HepG2 (cell line): Measurements from ENCODE around the gene HSP90AB1. TPM values are rescaled to one million over a fixed set of nuclear protein-coding genes. Genes with fewer than 3 reads are reported as not detected.
A peak's percentile ranks its signal among the peaks of the same experiment; 100 is the strongest.

Source experiments
- AHDC1 ChIP-seq: sonication (generic); formaldehyde crosslinking; IDR thresholded peaks from 2 replicates; pipeline ENCODE4 v1.5.1; 2020; ENCODE audit warnings: mild to moderate bottlenecking, missing genetic modification reagents, borderline replicate concordance
- ATF3 ChIP-seq: sonication (generic); formaldehyde crosslinking; IDR thresholded peaks from 2 replicates; pipeline ENCODE4 v1.4.0; 2020; ENCODE audit warnings: missing genetic modification reagents
- ATF7 ChIP-seq, 2 experiments: fragments of 450-650 bp in 1 of 2; sonication (generic) in 1 of 2; formaldehyde crosslinking in 1 of 2; IDR thresholded peaks; 2 replicates each; pipeline versions ENCODE4 v1.4.0 to v1.6.1; 2016 to 2020; ENCODE audit warnings: antibody characterized with exemption in 1 of 2, mild to moderate bottlenecking in 1 of 2, missing genetic modification reagents in 1 of 2
- CENPBD1 ChIP-seq: sonication (generic); formaldehyde crosslinking; IDR thresholded peaks from 2 replicates; pipeline ENCODE4 v1.8.0; 2022; ENCODE audit warnings: missing genetic modification reagents, low read depth, mild to moderate bottlenecking, borderline replicate concordance
- CSRNP1 ChIP-seq: sonication (generic); formaldehyde crosslinking; IDR thresholded peaks from 2 replicates; pipeline ENCODE4 v1.8.1; 2023; ENCODE audit warnings: mild to moderate bottlenecking, missing genetic modification reagents
- DR1 ChIP-seq: sonication (generic); formaldehyde crosslinking; IDR thresholded peaks from 2 replicates; pipeline ENCODE4 v1.8.0; 2021; ENCODE audit warnings: mild to moderate bottlenecking, missing genetic modification reagents, inconsistent platforms
- EEA1 ChIP-seq: sonication (generic); formaldehyde crosslinking; IDR thresholded peaks from 2 replicates; pipeline ENCODE4 v1.5.1; 2020; ENCODE audit warnings: mild to moderate bottlenecking, missing genetic modification reagents, borderline replicate concordance
- HOXA9 ChIP-seq: sonication (generic); formaldehyde crosslinking; IDR thresholded peaks from 2 replicates; pipeline ENCODE4 v1.8.1; 2022; ENCODE audit warnings: missing genetic modification reagents, mild to moderate bottlenecking, moderate library complexity, borderline replicate concordance
- MIXL1 ChIP-seq: IDR thresholded peaks from 2 replicates; pipeline ENCODE4 v1.6.1; 2016
- MXD1 ChIP-seq: sonication (generic); formaldehyde crosslinking; IDR thresholded peaks from 2 replicates; pipeline ENCODE4 v1.4.0; 2020; ENCODE audit warnings: mild to moderate bottlenecking, missing genetic modification reagents
- NCOA2 ChIP-seq: sonication (generic); formaldehyde crosslinking; IDR thresholded peaks from 2 replicates; pipeline ENCODE4 v1.8.0; 2022; ENCODE audit warnings: inconsistent platforms
- NFATC3 ChIP-seq: sonication (generic); formaldehyde crosslinking; IDR thresholded peaks from 2 replicates; pipeline ENCODE4 v1.5.1; 2020; ENCODE audit warnings: mild to moderate bottlenecking, missing genetic modification reagents
- SMAD3 ChIP-seq: sonication (generic); formaldehyde crosslinking; IDR thresholded peaks from 2 replicates; pipeline ENCODE4 v1.4.0; 2020; ENCODE audit warnings: missing genetic modification reagents
- SOX6 ChIP-seq, 2 experiments: fragments of 450-650 bp in 1 of 2; sonication (generic) in 1 of 2; formaldehyde crosslinking in 1 of 2; IDR thresholded peaks; 2 replicates each; pipeline versions ENCODE4 v1.4.0 to v1.6.1; 2017 to 2020; ENCODE audit warnings: antibody characterized with exemption in 1 of 2, mild to moderate bottlenecking in 1 of 2, missing genetic modification reagents in 1 of 2
- STAG1 ChIP-seq: sonication (generic); formaldehyde crosslinking; IDR thresholded peaks from 2 replicates; pipeline ENCODE4 v1.4.0; 2020; ENCODE audit warnings: missing genetic modification reagents
- ZBTB7B ChIP-seq: sonication (generic); formaldehyde crosslinking; IDR thresholded peaks from 2 replicates; pipeline ENCODE4 v1.4.0; 2020; ENCODE audit warnings: missing genetic modification reagents
- ZNF143 ChIP-seq: sonication (generic); formaldehyde crosslinking; IDR thresholded peaks from 2 replicates; pipeline ENCODE4 v1.4.0; 2020; ENCODE audit warnings: missing genetic modification reagents
- ZNF33A ChIP-seq: sonication (generic); formaldehyde crosslinking; IDR thresholded peaks from 2 replicates; pipeline ENCODE4 v1.5.1; 2020; ENCODE audit warnings: missing genetic modification reagents, mild to moderate bottlenecking, moderate library complexity, borderline replicate concordance
- ZNF414 ChIP-seq: sonication (generic); formaldehyde crosslinking; IDR thresholded peaks from 2 replicates; pipeline ENCODE4 v1.5.0; 2020; ENCODE audit warnings: missing genetic modification reagents
- ZNF430 ChIP-seq: sonication (generic); formaldehyde crosslinking; IDR thresholded peaks from 2 replicates; pipeline ENCODE4 v1.9.0; 2021; ENCODE audit warnings: mild to moderate bottlenecking, missing genetic modification reagents
- ZNF773 ChIP-seq: sonication (generic); formaldehyde crosslinking; IDR thresholded peaks from 2 replicates; pipeline ENCODE4 v1.4.0; 2020; ENCODE audit warnings: missing genetic modification reagents, borderline replicate concordance
- polyA plus RNA-seq, 8 experiments: library from polyadenylated mRNA; depleted of rRNA in 3 of 8; stranded (reverse) in 7 of 8; unstranded in 1 of 8; fragments of >200 nt; fragmentation: Illumina TruSeq in 4 of 8; extraction: Trizol in 4 of 8; gene quantifications; 2 replicates each; pipeline versions ENCODE4 v1.2.1 to v1.2.3, GENCODE V29; 2011 to 2016; ENCODE audit warnings: low read depth in 4 of 8, missing spikeins in 1 of 8, mixed read lengths in 1 of 8; ENCODE audit not compliant: insufficient read depth in 1 of 8
- total RNA-seq, 5 experiments: library from RNA; depleted of rRNA; stranded (reverse); fragments of >200 nt; fragmentation: Illumina TruSeq; extraction: Trizol; gene quantifications; 2 replicates each; pipeline ENCODE4 v1.2.3, GENCODE V29; 2016; ENCODE audit warnings: low read depth in 1 of 5

The HSP90AB1 gene
- total and polyA plus RNA-seq, 2 of the 13 experiments (the other 11 are each of a cell fraction or from before 2014, with no cell fraction given) = 1,325 to 1,472 TPM

- no peak for TF ChIP-seq ZNF430 (CRISPR knock-in tag)
- no peak for TF ChIP-seq MXD1
- 0 out of 2 replicates have a peak, but pooled peaks have one; percentile 4 for TF ChIP-seq CSRNP1 (CRISPR knock-in tag)
- TF ChIP-seq HOXA9 (CRISPR knock-in tag) = no peak
- TF ChIP-seq NCOA2 (CRISPR knock-in tag) = no peak
- TF ChIP-seq AHDC1 = no peak
- no peak for TF ChIP-seq ZNF773 (CRISPR knock-in tag)
- TF ChIP-seq ZNF143 = no peak
- TF ChIP-seq ZBTB7B (CRISPR knock-in tag) = no peak
- no peak for TF ChIP-seq EEA1
- TF ChIP-seq DR1 = no peak
- no peak for TF ChIP-seq SOX6 (IDR thresholded peaks at IDR 0.05)
- 0 out of 2 replicates have a peak, but pooled peaks have one; percentile 12 for TF ChIP-seq SOX6 (CRISPR knock-in tag; IDR thresholded peaks at IDR 0.05)
- no peak for TF ChIP-seq ATF7 (IDR thresholded peaks at IDR 0.05)
- TF ChIP-seq ATF7 (CRISPR knock-in tag; IDR thresholded peaks at IDR 0.05) = 0 out of 2 replicates have a peak, but pooled peaks have one; percentile 26
- no peak for TF ChIP-seq SMAD3
- TF ChIP-seq ATF3 (CRISPR knock-in tag) = no peak
- 0 out of 2 replicates have a peak, but pooled peaks have one; percentile 3 for TF ChIP-seq ZNF414 (CRISPR knock-in tag)
- no peak for TF ChIP-seq CENPBD1 (CRISPR knock-in tag)
- peak; percentile 0; the same call in 1 of the 2 replicates for TF ChIP-seq STAG1
- no peak for TF ChIP-seq NFATC3
- no peak for TF ChIP-seq ZNF33A
- no peak for TF ChIP-seq MIXL1 (CRISPR knock-in tag)
These were observed 10.9 kb downstream of the HSP90AB1 start (continued) for GRCh38 chr6:44257753-44258324.
